K562 (cell line): ENCODE results near the gene KIAA2012.

Experiments used
- NR3C1 ChIP-seq: sonication (generic); formaldehyde crosslinking; IDR thresholded peaks from 2 replicates; pipeline ENCODE4 v1.8.1; 2022; ENCODE audit warnings: missing genetic modification reagents
- RNF2 ChIP-seq: sonication (generic); IDR thresholded peaks from 2 replicates; pipeline ENCODE4 v1.6.1; 2016
- SMC3 ChIP-seq: conservative IDR thresholded peaks from 2 replicates; pipeline ENCODE4 v1.6.1; 2011; ENCODE audit warnings: low read depth, low read length, improper control_type of control experiment; ENCODE audit not compliant: insufficient read depth
- TF ChIP-seq, protein P1 (sequence below): sonication (generic); formaldehyde crosslinking; IDR thresholded peaks from 2 replicates; pipeline ENCODE4 v1.8.1; 2022; ENCODE audit warnings: missing genetic modification reagents
- TF ChIP-seq, protein P2 (sequence below), 3 experiments: IDR thresholded peaks in 2 of 3; conservative IDR thresholded peaks in 1 of 3; 2 replicates each; pipeline ENCODE4 v1.5.1; 2011 to 2012; ENCODE audit warnings: low read length in 3 of 3, mild to moderate bottlenecking in 3 of 3, control low read depth in 2 of 3, improper control_type of control experiment in 1 of 3, inconsistent platforms in 1 of 3, low read depth in 1 of 3, mixed read lengths in 1 of 3, moderate library complexity in 1 of 3; ENCODE audit not compliant: insufficient read depth in 2 of 3
- TF ChIP-seq, protein P3 (sequence below): sonication (generic); formaldehyde crosslinking; IDR thresholded peaks from 2 replicates; pipeline ENCODE4 v1.8.1; 2023; ENCODE audit warnings: mild to moderate bottlenecking, missing genetic modification reagents, moderate library complexity
- TF ChIP-seq, protein P4 (sequence below): fragments of 450-650 bp; formaldehyde crosslinking; IDR thresholded peaks from 2 replicates; pipeline ENCODE4 v1.4.0; 2022; ENCODE audit warnings: missing genetic modification characterization

DNA sequence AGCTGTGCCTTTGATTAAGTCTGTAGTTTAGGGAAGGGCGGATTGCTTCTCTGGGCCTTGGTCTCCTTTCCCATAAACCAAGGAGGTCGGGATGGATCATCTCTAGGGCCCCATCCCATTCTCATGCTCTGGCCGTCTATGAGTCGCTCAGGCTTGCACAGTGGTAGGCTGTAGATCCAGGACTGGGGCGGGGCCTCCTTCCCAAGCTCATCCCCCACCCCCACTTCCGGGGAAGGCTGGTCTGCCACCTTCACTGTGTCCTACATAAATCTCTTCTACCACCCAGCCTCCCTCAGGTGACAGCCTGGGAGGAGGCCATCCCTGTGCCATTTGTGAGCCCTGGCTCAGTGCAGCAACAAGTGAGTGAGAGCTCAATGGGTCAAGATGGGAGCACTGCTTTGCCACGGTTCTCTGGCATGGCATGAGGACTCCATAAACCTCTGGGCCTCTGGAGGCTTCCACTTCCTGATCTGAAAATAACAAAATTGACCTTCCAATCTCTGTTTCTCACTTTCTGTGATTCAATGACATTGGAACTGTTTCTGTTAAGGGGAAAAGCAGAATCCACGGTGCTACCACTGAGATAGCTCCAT is 96.9 kb downstream of the KIAA2012 start:
- TF ChIP-seq, protein P1, sequence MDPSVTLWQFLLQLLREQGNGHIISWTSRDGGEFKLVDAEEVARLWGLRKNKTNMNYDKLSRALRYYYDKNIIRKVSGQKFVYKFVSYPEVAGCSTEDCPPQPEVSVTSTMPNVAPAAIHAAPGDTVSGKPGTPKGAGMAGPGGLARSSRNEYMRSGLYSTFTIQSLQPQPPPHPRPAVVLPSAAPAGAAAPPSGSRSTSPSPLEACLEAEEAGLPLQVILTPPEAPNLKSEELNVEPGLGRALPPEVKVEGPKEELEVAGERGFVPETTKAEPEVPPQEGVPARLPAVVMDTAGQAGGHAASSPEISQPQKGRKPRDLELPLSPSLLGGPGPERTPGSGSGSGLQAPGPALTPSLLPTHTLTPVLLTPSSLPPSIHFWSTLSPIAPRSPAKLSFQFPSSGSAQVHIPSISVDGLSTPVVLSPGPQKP (CRISPR knock-in tag) = no peak
- TF ChIP-seq, protein P2, sequence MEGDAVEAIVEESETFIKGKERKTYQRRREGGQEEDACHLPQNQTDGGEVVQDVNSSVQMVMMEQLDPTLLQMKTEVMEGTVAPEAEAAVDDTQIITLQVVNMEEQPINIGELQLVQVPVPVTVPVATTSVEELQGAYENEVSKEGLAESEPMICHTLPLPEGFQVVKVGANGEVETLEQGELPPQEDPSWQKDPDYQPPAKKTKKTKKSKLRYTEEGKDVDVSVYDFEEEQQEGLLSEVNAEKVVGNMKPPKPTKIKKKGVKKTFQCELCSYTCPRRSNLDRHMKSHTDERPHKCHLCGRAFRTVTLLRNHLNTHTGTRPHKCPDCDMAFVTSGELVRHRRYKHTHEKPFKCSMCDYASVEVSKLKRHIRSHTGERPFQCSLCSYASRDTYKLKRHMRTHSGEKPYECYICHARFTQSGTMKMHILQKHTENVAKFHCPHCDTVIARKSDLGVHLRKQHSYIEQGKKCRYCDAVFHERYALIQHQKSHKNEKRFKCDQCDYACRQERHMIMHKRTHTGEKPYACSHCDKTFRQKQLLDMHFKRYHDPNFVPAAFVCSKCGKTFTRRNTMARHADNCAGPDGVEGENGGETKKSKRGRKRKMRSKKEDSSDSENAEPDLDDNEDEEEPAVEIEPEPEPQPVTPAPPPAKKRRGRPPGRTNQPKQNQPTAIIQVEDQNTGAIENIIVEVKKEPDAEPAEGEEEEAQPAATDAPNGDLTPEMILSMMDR (IDR thresholded peaks at IDR 0.05 in 2 of 3, conservative IDR thresholded peaks at IDR 0.05 in 1 of 3; ENCODE audit: insufficient read depth in 2 of 3, low read depth in 1 of 3, low read length in 3 of 3) = no peak
- no peak for TF ChIP-seq RNF2
- no peak for TF ChIP-seq NR3C1 (CRISPR knock-in tag)
- TF ChIP-seq, protein P3, sequence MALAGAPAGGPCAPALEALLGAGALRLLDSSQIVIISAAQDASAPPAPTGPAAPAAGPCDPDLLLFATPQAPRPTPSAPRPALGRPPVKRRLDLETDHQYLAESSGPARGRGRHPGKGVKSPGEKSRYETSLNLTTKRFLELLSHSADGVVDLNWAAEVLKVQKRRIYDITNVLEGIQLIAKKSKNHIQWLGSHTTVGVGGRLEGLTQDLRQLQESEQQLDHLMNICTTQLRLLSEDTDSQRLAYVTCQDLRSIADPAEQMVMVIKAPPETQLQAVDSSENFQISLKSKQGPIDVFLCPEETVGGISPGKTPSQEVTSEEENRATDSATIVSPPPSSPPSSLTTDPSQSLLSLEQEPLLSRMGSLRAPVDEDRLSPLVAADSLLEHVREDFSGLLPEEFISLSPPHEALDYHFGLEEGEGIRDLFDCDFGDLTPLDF (CRISPR knock-in tag) = no peak
- TF ChIP-seq SMC3 = no peak
- TF ChIP-seq, protein P4, sequence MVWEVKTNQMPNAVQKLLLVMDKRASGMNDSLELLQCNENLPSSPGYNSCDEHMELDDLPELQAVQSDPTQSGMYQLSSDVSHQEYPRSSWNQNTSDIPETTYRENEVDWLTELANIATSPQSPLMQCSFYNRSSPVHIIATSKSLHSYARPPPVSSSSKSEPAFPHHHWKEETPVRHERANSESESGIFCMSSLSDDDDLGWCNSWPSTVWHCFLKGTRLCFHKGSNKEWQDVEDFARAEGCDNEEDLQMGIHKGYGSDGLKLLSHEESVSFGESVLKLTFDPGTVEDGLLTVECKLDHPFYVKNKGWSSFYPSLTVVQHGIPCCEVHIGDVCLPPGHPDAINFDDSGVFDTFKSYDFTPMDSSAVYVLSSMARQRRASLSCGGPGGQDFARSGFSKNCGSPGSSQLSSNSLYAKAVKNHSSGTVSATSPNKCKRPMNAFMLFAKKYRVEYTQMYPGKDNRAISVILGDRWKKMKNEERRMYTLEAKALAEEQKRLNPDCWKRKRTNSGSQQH (CRISPR knock-in tag) = no peak
